HG02840 (cell line): ENCODE results near the gene NCKAP5.

ENCODE experiments used
- ATAC-seq: cut with Tn5 transposase; IDR thresholded peaks from one replicate; pipeline ENCODE4 v1.9.1; 2021; ENCODE audit warnings: mild to moderate bottlenecking, moderate library complexity, moderate number of reproducible peaks; ENCODE audit not compliant: unreplicated experiment, low FRiP score

Gene NCKAP5

GRCh38 chr2:133433455-133434451, 134.5 kb downstream of the NCKAP5 start:
- no peak for ATAC-seq

DNA sequence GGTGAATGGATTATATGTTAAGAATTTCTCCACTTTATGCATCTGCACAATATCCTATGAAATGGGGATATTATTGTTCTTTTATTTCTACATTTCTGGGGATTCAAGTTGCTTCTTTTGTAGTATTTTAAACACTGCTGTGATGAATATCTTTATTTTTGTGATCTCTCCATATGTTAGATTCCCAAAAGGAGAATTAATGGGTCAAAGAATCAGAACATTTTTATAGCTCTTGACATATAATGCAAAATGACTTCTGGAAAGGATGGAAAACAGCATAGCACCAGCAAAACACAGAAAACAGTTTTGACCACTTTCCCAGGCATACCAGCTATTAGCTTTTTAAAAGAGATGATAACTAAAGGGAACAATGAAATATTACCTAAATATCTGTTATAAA, 135.5 kb downstream of the NCKAP5 start:
- no peak for ATAC-seq

GRCh38 chr2:133431289-133431688, 137.0 kb downstream of the NCKAP5 start:
- no peak for ATAC-seq

DNA sequence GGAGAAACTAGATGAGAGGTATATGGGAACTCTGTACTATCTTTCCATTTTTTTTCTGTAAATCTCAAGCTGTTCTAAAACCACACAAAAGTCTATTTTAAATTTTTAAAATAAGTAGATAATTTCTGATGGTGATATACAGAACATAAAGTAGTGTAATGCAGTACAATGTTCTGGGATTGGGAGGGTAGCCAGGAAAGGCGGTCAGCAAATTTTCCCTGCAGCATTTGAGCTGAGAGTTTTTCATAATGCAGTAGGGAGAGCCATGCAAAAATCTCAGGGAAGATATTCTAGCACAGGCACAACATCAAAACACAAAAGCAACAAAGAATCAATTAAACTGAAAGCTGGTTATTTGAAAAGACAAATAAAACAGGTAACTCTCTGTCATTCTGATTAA, 141.5 kb downstream of the NCKAP5 start:
- ATAC-seq, result no peak

GRCh38 chr2:133425612-133426011, 142.7 kb downstream of the NCKAP5 start:
- ATAC-seq, result no peak

- no peak for ATAC-seq
Measured at GRCh38 chr2:133424876-133425275, 143.4 kb downstream of the NCKAP5 start.

- ATAC-seq, result no peak
Measured at GRCh38 chr2:133422931-133423351, 145.3 kb downstream of the NCKAP5 start.

- peak; percentile 90 for ATAC-seq
Measured at GRCh38 chr2:133421516-133422324, 146.5 kb downstream of the NCKAP5 start.

DNA sequence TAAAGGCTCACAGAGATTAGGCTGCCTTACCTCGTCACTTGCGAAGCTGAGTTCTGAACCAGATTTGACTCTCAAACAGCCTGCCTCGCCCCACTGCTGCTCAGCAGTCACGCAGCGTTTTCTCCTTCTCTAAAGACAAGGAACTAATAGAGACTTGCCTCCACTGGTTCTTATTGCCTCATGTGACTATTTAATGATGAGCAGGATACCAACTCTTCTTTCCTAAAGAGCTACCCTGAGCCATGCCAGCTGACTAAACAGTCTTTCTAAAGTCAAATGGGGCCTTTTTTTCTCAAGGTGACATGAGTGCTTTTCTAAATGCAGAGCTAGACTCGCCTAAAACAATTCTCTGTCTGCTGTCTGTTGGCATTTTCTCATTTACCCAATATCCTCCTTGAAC, 147.5 kb downstream of the NCKAP5 start:
- no peak for ATAC-seq

DNA sequence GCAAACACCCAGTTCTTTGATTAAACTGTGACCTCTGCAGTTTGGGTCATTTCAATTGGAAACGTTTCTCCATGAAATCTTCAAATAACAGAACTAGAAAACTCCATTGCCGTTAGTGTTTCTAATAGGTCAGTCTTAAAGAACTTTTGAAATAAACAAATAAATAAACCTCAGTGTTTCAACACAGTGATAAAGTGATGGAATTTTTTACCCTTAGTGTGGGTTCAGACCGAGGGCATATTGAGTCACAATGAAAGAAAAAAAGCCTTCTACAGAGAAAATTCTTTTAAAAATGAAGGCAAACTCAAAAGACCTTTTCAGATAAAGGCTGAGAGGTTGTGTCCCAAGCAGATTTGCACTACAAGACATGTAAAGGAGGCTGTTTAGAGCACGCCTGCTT, 149.6 kb downstream of the NCKAP5 start:
- no peak for ATAC-seq

- ATAC-seq, result no peak
Measured at GRCh38 chr2:133418021-133418420, 150.2 kb downstream of the NCKAP5 start.

DNA sequence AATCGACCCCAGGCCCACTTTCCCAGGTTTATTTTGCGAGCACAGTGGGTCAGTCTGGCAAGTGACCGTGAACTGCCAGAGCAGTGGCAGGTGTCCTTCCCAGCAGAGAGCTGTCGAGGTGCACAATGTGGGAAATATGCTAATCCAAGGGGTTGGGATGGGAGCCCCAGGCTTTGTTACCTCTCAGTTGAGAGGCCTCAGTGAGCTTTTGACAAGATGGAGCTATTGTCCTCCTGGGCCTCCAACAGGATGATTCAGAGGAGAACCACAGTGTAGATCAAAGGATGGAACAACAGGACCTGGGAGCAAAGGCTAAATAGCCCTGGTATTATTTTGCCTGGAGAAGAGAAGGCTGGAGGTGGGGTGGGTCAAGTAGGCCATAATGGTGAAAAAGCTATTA, 150.8 kb downstream of the NCKAP5 start:
- ATAC-seq, result no peak

- ATAC-seq, result no peak
Measured at GRCh38 chr2:133416736-133417135, 151.5 kb downstream of the NCKAP5 start.

DNA sequence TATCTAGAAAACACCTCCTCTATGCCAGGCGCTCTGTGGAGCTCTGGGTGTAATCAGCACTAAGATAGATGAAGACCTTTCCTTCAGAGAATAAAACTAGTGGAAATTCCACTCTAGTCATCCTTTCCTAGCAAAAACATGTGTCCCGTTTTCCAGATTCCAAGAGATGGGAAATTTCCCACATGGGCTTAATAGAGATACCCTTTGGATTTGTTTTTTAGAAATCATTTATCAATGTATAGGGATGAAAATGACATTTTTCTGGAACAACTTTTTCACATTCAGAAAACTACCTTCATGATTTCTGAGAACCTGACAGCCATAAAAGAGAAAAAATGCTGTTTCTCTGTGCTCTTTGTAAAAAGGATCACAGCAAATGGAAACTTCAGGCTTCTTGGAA, 152.1 kb downstream of the NCKAP5 start:
- ATAC-seq, result no peak

GRCh38 chr2:133415210-133415876, 152.9 kb downstream of the NCKAP5 start:
- no peak for ATAC-seq

DNA sequence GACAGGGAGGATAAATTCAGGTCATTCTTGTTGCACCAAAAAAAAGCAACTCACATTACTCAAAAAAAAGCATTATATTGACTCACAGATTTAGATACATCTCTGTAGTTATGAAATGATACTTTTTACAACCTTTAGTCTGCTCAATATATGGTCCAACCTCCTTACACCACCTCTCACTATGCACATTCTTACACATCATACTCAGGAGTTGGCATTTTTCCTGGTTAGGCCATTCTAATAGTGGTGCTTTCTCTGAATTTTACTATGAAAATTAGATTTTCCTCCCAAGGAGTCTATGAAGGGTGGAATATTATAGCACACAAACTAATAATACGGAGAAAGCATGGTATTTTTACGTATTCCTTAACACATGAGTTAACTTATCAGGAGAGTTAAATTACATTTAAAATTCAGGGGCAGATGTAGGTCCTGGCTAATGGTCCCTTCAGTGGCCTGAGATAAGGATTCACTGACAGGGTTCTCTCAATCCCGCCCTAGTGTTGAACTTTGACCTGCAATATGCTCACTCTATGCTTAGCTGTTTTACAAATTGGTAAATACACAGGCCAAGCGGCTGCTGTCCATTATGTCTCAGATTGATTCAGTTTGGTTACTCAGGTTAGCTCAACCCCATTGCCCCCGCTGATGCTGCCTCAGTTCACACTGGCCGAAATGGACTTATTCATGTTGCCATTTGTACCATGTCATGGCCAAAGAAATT, 153.6 kb downstream of the NCKAP5 start:
- no peak for ATAC-seq

DNA sequence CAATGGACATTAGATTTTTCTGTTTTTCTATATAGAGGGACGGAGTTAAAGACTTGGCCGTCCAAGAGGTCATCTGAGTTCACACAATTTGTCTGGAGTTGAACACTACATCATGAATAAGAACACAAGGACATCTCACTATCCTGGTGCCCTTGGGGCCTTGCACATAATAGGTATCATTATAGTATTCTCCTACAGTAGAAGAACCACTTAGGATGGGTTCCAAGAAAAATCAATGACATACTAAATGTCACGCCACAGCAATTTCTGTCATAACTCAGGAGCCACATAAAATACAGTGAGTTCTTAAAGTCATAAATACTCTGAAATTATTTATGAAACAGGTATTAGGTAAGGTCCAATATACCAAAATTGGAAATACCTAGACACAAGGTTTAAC, 154.4 kb downstream of the NCKAP5 start:
- no peak for ATAC-seq

- no peak for ATAC-seq
Measured at GRCh38 chr2:133412694-133413093, 155.6 kb downstream of the NCKAP5 start.

GRCh38 chr2:133411857-133412256, 156.4 kb downstream of the NCKAP5 start:
- ATAC-seq, result no peak

DNA sequence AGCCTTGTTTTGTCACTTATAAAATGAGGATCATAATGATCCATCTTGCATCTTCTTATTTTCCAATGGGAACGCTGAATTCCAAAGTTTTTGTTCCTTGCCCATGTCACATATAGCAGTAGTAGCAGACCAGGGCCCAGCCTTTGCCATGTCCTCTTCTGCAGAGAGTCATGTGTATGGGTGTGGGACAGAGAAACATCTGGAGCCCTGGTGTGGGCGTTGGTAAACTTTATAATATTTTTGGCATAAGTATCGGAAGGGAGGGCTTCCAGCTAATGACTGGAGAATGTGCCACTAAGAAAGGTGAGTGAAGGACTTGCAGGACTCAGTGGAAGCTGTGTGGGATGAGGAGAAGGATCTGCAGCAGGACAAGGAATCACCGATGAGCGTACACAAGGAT, 157.2 kb downstream of the NCKAP5 start:
- ATAC-seq, result no peak
